OCI-LY7 (cell line): ENCODE data around the gene ATE1. TPM values are rescaled to one million over a fixed set of nuclear protein-coding genes. Genes with fewer than 3 reads are reported as not detected.
"Not testable (repeated sequence)": the region's sequence is repeated elsewhere in the genome, so short reads cannot be mapped to it uniquely, and the experiment has no call there.

Source experiments
- BruUV-seq: library from RNA; stranded (reverse); fragments of 400-500 nt; replicated peaks from 2 replicates; lab custom pipeline; 2021; lab: Mats Ljungman, UMichigan
- CTCF ChIA-PET: fragments of 300-600 bp; sonication (Branson Sonifier 250); formaldehyde crosslinking; loops from one replicate; lab custom pipeline; 2022; ENCODE audit warnings: antibody characterized with exemption; ENCODE audit not compliant: unreplicated experiment; lab: Charles Lee
- POLR2A ChIA-PET: fragments of 300-600 bp; sonication (Branson Sonifier 250); formaldehyde crosslinking; loops from one replicate; lab custom pipeline; 2022; ENCODE audit warnings: antibody characterized with exemption; lab: Charles Lee
- DNase-seq: peaks from one replicate; pipeline ENCODE4 v3.0.0-alpha.2; 2015; ENCODE audit warnings: low spot score
- H2AFZ ChIP-seq: fragments of 200-600 bp; sonication (generic), shearing (Covaris generic); 2 replicates; pipeline ENCODE4 v1.6.1; 2014; ENCODE audit warnings: mild to moderate bottlenecking, antibody characterized with exemption, low read length, moderate library complexity
- H3K27ac ChIP-seq: fragments of 200-600 bp; sonication (generic); 2 replicates; pipeline ENCODE4 v1.5.1; 2014; ENCODE audit warnings: mixed run types, low read depth, mild to moderate bottlenecking, moderate library complexity, low read length, inconsistent platforms; ENCODE audit not compliant: poor library complexity, severe bottlenecking
- H3K36me3 ChIP-seq: fragments of 200-600 bp; sonication (generic); 2 replicates; pipeline ENCODE4 v1.6.1; 2014; ENCODE audit warnings: mild to moderate bottlenecking, antibody characterized with exemption, low read length, moderate library complexity, mixed read lengths; ENCODE audit not compliant: insufficient read depth
- H3K4me1 ChIP-seq: fragments of 200-600 bp; sonication (generic); 2 replicates; pipeline ENCODE4 v1.5.1; 2014; ENCODE audit warnings: mild to moderate bottlenecking, low read length; ENCODE audit not compliant: insufficient read depth, poor library complexity, severe bottlenecking
- H3K4me2 ChIP-seq: fragments of 200-600 bp; sonication (generic); 2 replicates; pipeline ENCODE4 v1.6.1; 2014; ENCODE audit warnings: mild to moderate bottlenecking, low read length
- H3K4me3 ChIP-seq: fragments of 200-600 bp; sonication (generic); 2 replicates; pipeline ENCODE4 v1.5.1; 2014; ENCODE audit warnings: mild to moderate bottlenecking, low read depth, low read length; ENCODE audit not compliant: poor library complexity, severe bottlenecking
- H3K79me2 ChIP-seq: fragments of 200-600 bp; sonication (generic); 2 replicates; pipeline ENCODE4 v1.6.1; 2016; ENCODE audit warnings: low read depth, mild to moderate bottlenecking, low read length, moderate library complexity, mixed read lengths; ENCODE audit not compliant: insufficient read depth
- H3K9me2 ChIP-seq: fragments of 200-600 bp; sonication (generic); 2 replicates; pipeline ENCODE4 v1.6.1; 2016; ENCODE audit warnings: mild to moderate bottlenecking, low read length, mixed read lengths; ENCODE audit not compliant: insufficient read depth
- H3K9me3 ChIP-seq: fragments of 200-600 bp; sonication (generic); 2 replicates; pipeline ENCODE4 v1.6.1; 2014; ENCODE audit warnings: mild to moderate bottlenecking, mixed run types, low read length, mixed read lengths
- H4K20me1 ChIP-seq: fragments of 200-600 bp; sonication (generic); 2 replicates; pipeline ENCODE4 v1.6.1; 2014; ENCODE audit warnings: mild to moderate bottlenecking, antibody characterized with exemption, low read length, moderate library complexity, mixed read lengths; ENCODE audit not compliant: insufficient read depth
- EZH2phosphoT487 ChIP-seq: fragments of 200-600 bp; sonication (generic); IDR thresholded peaks from 2 replicates; pipeline ENCODE4 v1.6.1; 2018; ENCODE audit warnings: low read depth, borderline replicate concordance, mild to moderate bottlenecking, mixed run types, antibody characterized with exemption, low read length, moderate library complexity, mixed read lengths
- intact Hi-C: fragments of 100-400 bp; cut with micrococcal nuclease; formaldehyde crosslinking; loops from one replicate; pipeline ENCODE4 v1.10.0; 2022; ENCODE audit not compliant: unreplicated experiment
- total RNA-seq, 2 experiments: library from RNA; depleted of rRNA in 1 of 2; stranded (reverse); fragments of >200 nt in 1 of 2; shearing (Covaris generic) in 1 of 2; gene quantifications; 2 replicates each; pipeline ENCODE4 v1.2.3, GENCODE V29; 2014 to 2022
- TF ChIP-seq, protein P1 (sequence below): fragments of 200-600 bp; sonication (generic); conservative IDR thresholded peaks from 2 replicates; pipeline ENCODE4 v1.5.1; 2014; ENCODE audit warnings: mild to moderate bottlenecking, antibody characterized with exemption, low read length, moderate library complexity, mixed read lengths

The ATE1 gene
- total RNA-seq, 2 experiments from 2014 or later, result 14.8 to 44.7 TPM

- Histone ChIP-seq H3K36me3 (peaks cover 35% of the 10 kb centered on the region), H4K20me1 (peaks cover 10% of the 10 kb centered on the region; the same call in 1 of the 2 replicates), H3K27ac (peak overlapping the region; percentile 83), H2AFZ (peak overlapping the region; percentile 90; the same call in 1 of the 2 replicates), H3K4me3 (peak overlapping the region; percentile 90), H3K4me2 (peak overlapping the region; percentile 80), H3K9me3 (peaks cover 14% of the 10 kb centered on the region), H3K79me2 (peaks cover 21% of the 10 kb centered on the region), H3K9me2 (no peaks in the 10 kb centered on the region), H3K4me1 (peaks cover 8% of the 10 kb centered on the region)
- BruUV-seq, result no TSS peak
- POLR2A ChIA-PET, result no interaction called here
- TF ChIP-seq, protein P1, sequence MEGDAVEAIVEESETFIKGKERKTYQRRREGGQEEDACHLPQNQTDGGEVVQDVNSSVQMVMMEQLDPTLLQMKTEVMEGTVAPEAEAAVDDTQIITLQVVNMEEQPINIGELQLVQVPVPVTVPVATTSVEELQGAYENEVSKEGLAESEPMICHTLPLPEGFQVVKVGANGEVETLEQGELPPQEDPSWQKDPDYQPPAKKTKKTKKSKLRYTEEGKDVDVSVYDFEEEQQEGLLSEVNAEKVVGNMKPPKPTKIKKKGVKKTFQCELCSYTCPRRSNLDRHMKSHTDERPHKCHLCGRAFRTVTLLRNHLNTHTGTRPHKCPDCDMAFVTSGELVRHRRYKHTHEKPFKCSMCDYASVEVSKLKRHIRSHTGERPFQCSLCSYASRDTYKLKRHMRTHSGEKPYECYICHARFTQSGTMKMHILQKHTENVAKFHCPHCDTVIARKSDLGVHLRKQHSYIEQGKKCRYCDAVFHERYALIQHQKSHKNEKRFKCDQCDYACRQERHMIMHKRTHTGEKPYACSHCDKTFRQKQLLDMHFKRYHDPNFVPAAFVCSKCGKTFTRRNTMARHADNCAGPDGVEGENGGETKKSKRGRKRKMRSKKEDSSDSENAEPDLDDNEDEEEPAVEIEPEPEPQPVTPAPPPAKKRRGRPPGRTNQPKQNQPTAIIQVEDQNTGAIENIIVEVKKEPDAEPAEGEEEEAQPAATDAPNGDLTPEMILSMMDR, result no peak
- no peak for TF ChIP-seq EZH2phosphoT487
- DNase-seq, result no peak
- CTCF ChIA-PET, result no interaction called here
- intact Hi-C loops, result loop anchor here (1.0 kb wide), 1 partner anchor 46 kb away; the partner anchor contains the start of gene ATE1
Observed at GRCh38 chr10:121974019-121974534, 46.2 kb upstream of the ATE1 start.

DNA sequence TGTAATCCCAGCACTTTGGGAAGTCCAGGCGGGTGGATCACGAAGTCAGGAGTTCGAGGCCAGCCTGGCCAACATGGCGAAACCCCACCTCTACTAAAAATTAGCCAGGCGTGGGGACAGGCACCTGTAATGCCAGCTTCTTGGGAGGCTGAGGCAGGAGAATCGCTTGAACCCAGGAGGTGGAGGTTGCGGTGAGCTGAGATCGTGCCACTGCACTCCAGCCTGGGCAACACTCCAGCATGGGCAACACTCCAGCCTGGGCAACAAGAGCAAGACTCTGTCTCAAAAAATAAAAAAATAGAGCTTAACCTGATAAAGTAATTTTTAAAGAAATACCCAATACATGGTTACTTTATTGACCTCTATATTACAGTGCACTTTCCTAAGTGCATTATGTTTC, 41.3 kb upstream of the ATE1 start:
- intact Hi-C loops, H3K4me2 ChIP-seq, H3K9me3 ChIP-seq, H3K9me2 ChIP-seq, H3K4me3 ChIP-seq, CTCF ChIA-PET, H4K20me1 ChIP-seq, DNase-seq, BruUV-seq, H2AFZ ChIP-seq, H3K27ac ChIP-seq, H3K4me1 ChIP-seq: not testable (repeated sequence)
- H3K36me3 ChIP-seq, result peaks cover 83% of the 10 kb centered on the region
- peaks cover 17% of the 10 kb centered on the region for H3K79me2 ChIP-seq
- POLR2A ChIA-PET, result interaction anchor here (0.7 to 1.0 kb wide), 2 partner anchors 12 to 146 kb away, joined by 3 read pairs; no protein-coding TSS in a partner anchor

DNA sequence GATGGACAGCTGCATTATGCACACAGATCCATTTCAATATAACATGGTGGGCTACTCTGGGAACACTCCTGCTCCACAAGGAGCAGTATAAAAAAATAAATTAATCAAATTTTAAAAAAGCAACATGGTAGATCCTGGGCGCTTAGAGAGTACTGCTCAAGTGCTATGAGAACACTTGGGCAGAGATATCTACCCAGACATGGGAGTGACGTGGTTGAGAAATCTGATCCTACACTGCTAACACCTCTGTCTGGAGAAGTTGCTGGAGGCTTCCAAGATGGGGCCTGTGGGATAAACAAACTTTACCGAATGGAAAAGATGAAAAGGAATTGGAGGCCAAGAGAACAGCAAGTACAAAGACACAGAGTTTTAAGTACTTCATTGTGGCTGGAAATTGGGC, 38.2 kb upstream of the ATE1 start:
- TF ChIP-seq, protein P1, result no peak
- TF ChIP-seq EZH2phosphoT487, result no peak
- no peaks in the 10 kb centered on the region for H3K9me2 ChIP-seq
- H3K27ac ChIP-seq, result no peak overlapping the region
- no peaks in the 10 kb centered on the region for H3K4me1 ChIP-seq
- H3K4me2 ChIP-seq, result no peak overlapping the region
- POLR2A ChIA-PET, result no interaction called here
- intact Hi-C loops, result no loop called here
- H4K20me1 ChIP-seq, result no peaks in the 10 kb centered on the region
- CTCF ChIA-PET, result no interaction called here
- peaks cover 92% of the 10 kb centered on the region for H3K36me3 ChIP-seq
- BruUV-seq, result TSS peak; percentile 32
- H3K79me2 ChIP-seq, result no peaks in the 10 kb centered on the region
- H3K4me3 ChIP-seq, result no peak overlapping the region
- H2AFZ ChIP-seq, result no peak overlapping the region
- DNase-seq, result no peak
- H3K9me3 ChIP-seq, result no peaks in the 10 kb centered on the region
